ENCODE results near the gene ATRIP.

GRCh38 chr3:48469046-48469915, 22.7 kb downstream of the ATRIP start:
- TF ChIP-seq NFE2L2 (conservative IDR thresholded peaks at IDR 0.05; ENCODE audit: low read length) (no peak), REST (IDR thresholded peaks at IDR 0.05) (no peak), CTCF (IDR thresholded peaks at IDR 0.05) (no peak), KDM1A (IDR thresholded peaks at IDR 0.05; ENCODE audit: low read depth) (no peak), MAX (IDR thresholded peaks at IDR 0.05) (no peak), POLR2AphosphoS2 (conservative IDR thresholded peaks at IDR 0.05; ENCODE audit: low read length) (no peak), PHF8 (IDR thresholded peaks at IDR 0.05; ENCODE audit: borderline replicate concordance, low read depth) (no peak), GATA3 (IDR thresholded peaks at IDR 0.05; ENCODE audit: borderline replicate concordance) (no peak), JUN (IDR thresholded peaks at IDR 0.05) (no peak), EP300 (IDR thresholded peaks at IDR 0.05) (no peak), USF2 (IDR thresholded peaks at IDR 0.05) (no peak), BHLHE40 (IDR thresholded peaks at IDR 0.05; ENCODE audit: low read depth, low read length) (no peak)

All from A549 (cell line).